Measurements from ENCODE around the gene CPSF6.

DNA sequence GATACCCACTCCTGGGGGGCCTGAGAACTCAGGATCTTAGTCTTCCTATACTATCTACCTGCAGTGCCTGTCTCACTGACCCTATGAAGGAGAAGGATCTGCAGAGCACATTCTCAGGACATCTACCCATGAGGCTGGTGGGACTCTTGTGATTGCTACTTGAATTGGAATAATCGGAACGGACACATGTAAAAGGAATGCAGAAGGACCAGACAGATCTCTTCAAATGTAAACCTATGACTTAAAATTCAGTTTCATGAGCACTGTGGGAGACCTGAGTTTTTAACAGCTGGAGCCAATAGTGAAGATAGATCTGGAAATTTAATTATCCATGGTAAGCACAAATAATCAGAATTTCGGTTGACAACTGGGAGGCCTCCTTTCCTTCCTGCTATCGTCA, 35.2 kb upstream of the CPSF6 start:
- TF ChIP-seq, protein P1, sequence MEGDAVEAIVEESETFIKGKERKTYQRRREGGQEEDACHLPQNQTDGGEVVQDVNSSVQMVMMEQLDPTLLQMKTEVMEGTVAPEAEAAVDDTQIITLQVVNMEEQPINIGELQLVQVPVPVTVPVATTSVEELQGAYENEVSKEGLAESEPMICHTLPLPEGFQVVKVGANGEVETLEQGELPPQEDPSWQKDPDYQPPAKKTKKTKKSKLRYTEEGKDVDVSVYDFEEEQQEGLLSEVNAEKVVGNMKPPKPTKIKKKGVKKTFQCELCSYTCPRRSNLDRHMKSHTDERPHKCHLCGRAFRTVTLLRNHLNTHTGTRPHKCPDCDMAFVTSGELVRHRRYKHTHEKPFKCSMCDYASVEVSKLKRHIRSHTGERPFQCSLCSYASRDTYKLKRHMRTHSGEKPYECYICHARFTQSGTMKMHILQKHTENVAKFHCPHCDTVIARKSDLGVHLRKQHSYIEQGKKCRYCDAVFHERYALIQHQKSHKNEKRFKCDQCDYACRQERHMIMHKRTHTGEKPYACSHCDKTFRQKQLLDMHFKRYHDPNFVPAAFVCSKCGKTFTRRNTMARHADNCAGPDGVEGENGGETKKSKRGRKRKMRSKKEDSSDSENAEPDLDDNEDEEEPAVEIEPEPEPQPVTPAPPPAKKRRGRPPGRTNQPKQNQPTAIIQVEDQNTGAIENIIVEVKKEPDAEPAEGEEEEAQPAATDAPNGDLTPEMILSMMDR (conservative IDR thresholded peaks at IDR 0.05; ENCODE audit: low read depth, low read length) = no peak
- no peak for TF ChIP-seq EZH2 (IDR thresholded peaks at IDR 0.05; ENCODE audit: borderline replicate concordance, low read depth, low read length, poor library complexity, severe bottlenecking)
